HEK293T (cell line): ENCODE data around the gene P4HTM.

Source experiments
- CTCF ChIA-PET: fragments of 350-600 bp; formaldehyde crosslinking; extraction: SDS; loops from one replicate; lab custom pipeline; 2021; ENCODE audit warnings: antibody characterized with exemption, inconsistent platforms; lab: Yijun Ruan, JAX
- POLR2A ChIA-PET: fragments of 350-600 bp; formaldehyde crosslinking; extraction: SDS; loops from one replicate; lab custom pipeline; 2020; ENCODE audit warnings: antibody characterized with exemption, inconsistent platforms; lab: Yijun Ruan, JAX
- DNase-seq: peaks from one replicate; pipeline ENCODE4 v3.0.0; 2012; ENCODE audit warnings: mixed read lengths; ENCODE audit errors: extremely low spot score
- ARNT ChIP-seq: fragments of 450-650 bp; IDR thresholded peaks from 2 replicates; pipeline ENCODE4 v1.6.1; 2017; ENCODE audit warnings: mild to moderate bottlenecking
- BHLHE40 ChIP-seq: fragments of 450-650 bp; IDR thresholded peaks from 2 replicates; pipeline ENCODE4 v1.6.1; 2016; ENCODE audit warnings: mild to moderate bottlenecking, moderate library complexity, borderline replicate concordance
- CTBP1 ChIP-seq: fragments of 450-650 bp; IDR thresholded peaks from 2 replicates; pipeline ENCODE4 v1.6.1; 2016; ENCODE audit warnings: borderline replicate concordance
- ELF4 ChIP-seq: fragments of 450-650 bp; IDR thresholded peaks from 2 replicates; pipeline ENCODE4 v1.6.1; 2017; ENCODE audit warnings: antibody characterized with exemption
- FOXA1 ChIP-seq: fragments of 450-650 bp; IDR thresholded peaks from 2 replicates; pipeline ENCODE4 v1.6.1; 2016; ENCODE audit warnings: mild to moderate bottlenecking
- FOXK2 ChIP-seq: fragments of 450-650 bp; IDR thresholded peaks from 2 replicates; pipeline ENCODE4 v1.6.1; 2016; ENCODE audit warnings: mild to moderate bottlenecking
- FOXM1 ChIP-seq: fragments of 450-650 bp; IDR thresholded peaks from 2 replicates; pipeline ENCODE4 v1.6.1; 2017; ENCODE audit warnings: mild to moderate bottlenecking, borderline replicate concordance
- HDGF ChIP-seq: fragments of 450-650 bp; IDR thresholded peaks from 2 replicates; pipeline ENCODE4 v1.6.1; 2017; ENCODE audit warnings: antibody characterized with exemption, borderline replicate concordance
- L3MBTL2 ChIP-seq: fragments of 450-650 bp; conservative IDR thresholded peaks from 2 replicates; pipeline ENCODE4 v1.6.1; 2016; ENCODE audit warnings: mild to moderate bottlenecking
- LEF1 ChIP-seq: fragments of 450-650 bp; IDR thresholded peaks from 2 replicates; pipeline ENCODE4 v1.6.1; 2017; ENCODE audit warnings: mild to moderate bottlenecking, borderline replicate concordance
- NFRKB ChIP-seq: fragments of 450-650 bp; IDR thresholded peaks from 2 replicates; pipeline ENCODE4 v1.6.1; 2016; ENCODE audit warnings: mild to moderate bottlenecking, moderate library complexity
- SP1 ChIP-seq: fragments of 450-650 bp; IDR thresholded peaks from 2 replicates; pipeline ENCODE4 v1.6.1; 2017
- SUZ12 ChIP-seq: fragments of 450-650 bp; IDR thresholded peaks from 2 replicates; pipeline ENCODE4 v1.6.1; 2016; ENCODE audit warnings: mild to moderate bottlenecking
- TARDBP ChIP-seq: fragments of 450-650 bp; IDR thresholded peaks from 2 replicates; pipeline ENCODE4 v1.6.1; 2016
- ZNF384 ChIP-seq: fragments of 450-650 bp; IDR thresholded peaks from 2 replicates; pipeline ENCODE4 v1.6.1; 2016
- TF ChIP-seq, protein P1 (sequence below): fragments of 450-650 bp; IDR thresholded peaks from 2 replicates; pipeline ENCODE4 v1.6.1; 2016

The P4HTM gene

DNA sequence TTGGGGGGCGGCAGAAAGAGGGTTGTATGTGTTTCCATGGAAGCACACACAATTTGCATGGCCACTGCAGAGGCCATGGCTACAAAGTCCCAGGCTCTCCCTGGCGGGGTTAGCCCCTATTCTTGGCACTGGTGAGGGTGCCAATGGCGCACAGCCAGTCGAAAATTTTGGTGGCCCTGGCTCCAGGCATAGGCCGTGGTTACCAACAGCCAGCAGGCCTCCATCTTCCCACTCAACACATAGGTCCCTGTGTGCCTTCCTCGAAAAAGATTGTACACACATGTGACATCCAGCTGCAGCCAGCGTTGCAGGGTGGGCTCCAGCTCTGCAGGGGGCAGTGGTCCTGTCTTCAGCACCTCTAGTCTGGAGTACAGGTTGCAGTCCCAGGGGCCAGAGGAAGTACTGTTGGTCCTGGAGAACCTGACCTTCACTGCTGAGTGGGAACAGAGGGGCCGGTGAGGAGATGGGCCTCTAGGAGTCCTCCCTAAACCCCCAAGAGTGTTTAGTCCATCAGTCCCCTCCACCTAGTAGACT lies 7.1 kb downstream of the P4HTM start:
- ChIA-PET POLR2A (interaction anchor here (1.1 to 4.8 kb wide), 3 partner anchors 10 to 25 kb away, joined by 3 to 53 read pairs (median 6); partner anchors contain the start of genes NDUFAF3 and WDR6), CTCF (interaction anchor here (0.5 to 2.3 kb wide), 2 partner anchors 10 to 179 kb away, joined by 3 to 7 read pairs; partner anchors contain the start of gene WDR6)
- TF ChIP-seq SP1: no peak
- no peak for TF ChIP-seq HDGF
- no peak for TF ChIP-seq LEF1
- TF ChIP-seq FOXK2: no peak
- no peak for TF ChIP-seq ZNF384
- TF ChIP-seq ARNT: no peak
- TF ChIP-seq CTBP1: no peak
- TF ChIP-seq L3MBTL2: no peak
- no peak for TF ChIP-seq ELF4
- TF ChIP-seq NFRKB: no peak
- TF ChIP-seq BHLHE40: no peak
- TF ChIP-seq, protein P1, sequence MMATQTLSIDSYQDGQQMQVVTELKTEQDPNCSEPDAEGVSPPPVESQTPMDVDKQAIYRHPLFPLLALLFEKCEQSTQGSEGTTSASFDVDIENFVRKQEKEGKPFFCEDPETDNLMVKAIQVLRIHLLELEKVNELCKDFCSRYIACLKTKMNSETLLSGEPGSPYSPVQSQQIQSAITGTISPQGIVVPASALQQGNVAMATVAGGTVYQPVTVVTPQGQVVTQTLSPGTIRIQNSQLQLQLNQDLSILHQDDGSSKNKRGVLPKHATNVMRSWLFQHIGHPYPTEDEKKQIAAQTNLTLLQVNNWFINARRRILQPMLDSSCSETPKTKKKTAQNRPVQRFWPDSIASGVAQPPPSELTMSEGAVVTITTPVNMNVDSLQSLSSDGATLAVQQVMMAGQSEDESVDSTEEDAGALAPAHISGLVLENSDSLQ: no peak
- no peak for TF ChIP-seq FOXM1
- no peak for TF ChIP-seq SUZ12
- TF ChIP-seq TARDBP: no peak
- TF ChIP-seq FOXA1: no peak
- no peak for DNase-seq

DNA sequence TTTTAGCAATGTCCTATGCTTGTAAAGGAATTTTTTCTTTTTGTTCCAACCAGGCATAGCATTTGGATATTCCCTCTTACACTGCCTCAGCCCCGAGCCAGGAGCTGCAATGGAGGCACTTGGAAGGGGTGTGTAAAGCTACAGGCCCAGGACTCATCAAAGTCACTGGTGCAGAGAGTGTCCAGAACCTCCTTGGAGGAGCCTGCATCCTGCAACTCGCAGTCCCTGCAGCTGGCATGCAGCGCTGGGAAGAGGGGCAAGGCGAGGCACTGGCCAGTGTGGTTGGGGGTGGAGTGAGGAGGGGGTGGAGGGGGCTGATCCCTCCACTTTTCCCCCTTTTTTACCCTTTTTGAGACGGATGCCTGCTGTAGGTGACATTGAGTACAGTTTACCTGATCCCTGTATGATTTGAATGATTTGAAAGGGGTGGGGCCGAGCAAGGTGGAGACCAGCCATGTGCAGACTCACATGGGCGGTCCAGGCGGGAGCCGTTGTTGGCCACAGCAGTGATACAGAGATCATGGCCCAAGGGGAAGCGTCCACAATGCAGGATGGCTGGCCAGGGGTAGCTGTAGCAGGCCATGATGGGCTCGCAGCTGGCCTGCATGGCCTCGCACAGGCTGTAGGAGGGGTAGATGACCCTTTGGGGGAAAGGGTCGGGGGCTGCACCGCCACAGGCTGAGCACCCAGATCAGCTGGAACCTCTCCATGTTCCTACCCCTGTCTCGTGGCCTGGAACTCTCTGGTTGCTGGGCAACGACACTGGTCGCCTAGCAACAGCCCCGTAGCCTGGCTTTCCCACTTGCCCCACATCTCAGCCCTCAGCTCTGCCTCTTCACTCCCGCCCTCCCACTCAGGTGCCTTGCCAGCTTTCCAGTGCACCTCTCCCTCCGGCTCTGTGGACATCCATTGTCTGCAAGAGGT lies 7.9 kb downstream of the P4HTM start:
- TF ChIP-seq SP1: no peak
- no peak for TF ChIP-seq L3MBTL2
- TF ChIP-seq ELF4: no peak
- TF ChIP-seq CTBP1: no peak
- POLR2A ChIA-PET: interaction anchor here (1.0 to 4.8 kb wide), 3 partner anchors 9 to 24 kb away, joined by 3 to 53 read pairs (median 6); partner anchors contain the start of genes DALRD3, NDUFAF3 and WDR6
- CTCF ChIA-PET: interaction anchor here (0.9 to 2.3 kb wide), 2 partner anchors 9 to 10 kb away, joined by 3 to 7 read pairs; partner anchors contain the start of gene WDR6
- no peak for DNase-seq

DNA sequence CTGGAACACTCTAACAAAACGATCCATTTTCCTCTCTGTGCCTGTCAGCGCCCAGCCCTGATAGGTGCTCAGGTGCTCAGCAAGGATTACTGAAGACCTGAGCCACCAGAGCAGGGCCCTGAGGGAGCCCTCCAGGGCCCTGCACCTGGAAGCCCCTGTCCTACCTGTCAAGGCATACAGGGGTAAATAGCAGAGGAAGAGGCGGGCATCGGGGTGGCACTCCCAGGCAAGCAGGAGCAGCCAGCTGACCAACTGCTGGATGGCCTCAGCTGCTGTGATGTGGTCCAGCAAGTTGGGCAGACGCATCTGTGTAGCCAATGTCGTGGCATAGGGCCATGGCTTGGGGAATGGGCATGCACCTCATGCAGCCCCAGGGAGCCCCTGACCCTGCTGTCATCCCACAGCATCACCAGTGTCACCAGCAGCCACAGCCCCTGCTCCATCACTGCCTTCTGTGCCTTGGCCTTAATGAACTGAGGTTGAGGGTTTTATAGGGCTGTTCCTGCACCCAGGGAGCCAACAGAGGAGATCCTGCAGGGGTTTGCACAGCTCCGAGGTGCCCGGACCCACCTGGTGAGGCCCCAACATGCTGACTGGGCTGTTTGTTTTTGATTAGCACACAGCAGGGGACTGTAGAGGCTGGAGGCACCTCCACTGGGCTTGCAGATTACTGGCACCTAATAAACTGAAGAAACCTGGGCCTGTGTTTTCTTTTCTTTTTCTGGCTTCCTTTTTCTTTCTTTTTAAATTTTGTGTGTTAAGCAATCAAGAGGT lies 9.2 kb downstream of the P4HTM start:
- DNase-seq: no peak
- CTCF ChIA-PET: no interaction called here
- POLR2A ChIA-PET: interaction anchor here (4.8 kb wide), 1 partner anchor 8 kb away, joined by 53 read pairs; the partner anchor contains the start of gene WDR6
- TF ChIP-seq FOXA1 (no peak), TARDBP (no peak), ELF4 (no peak), SUZ12 (no peak), FOXM1 (no peak), LEF1 (no peak), SP1 (no peak), NFRKB (no peak), FOXK2 (no peak), L3MBTL2 (no peak), CTBP1 (no peak), ARNT (no peak), ZNF384 (no peak), BHLHE40 (no peak)
- TF ChIP-seq, protein P1: no peak

DNA sequence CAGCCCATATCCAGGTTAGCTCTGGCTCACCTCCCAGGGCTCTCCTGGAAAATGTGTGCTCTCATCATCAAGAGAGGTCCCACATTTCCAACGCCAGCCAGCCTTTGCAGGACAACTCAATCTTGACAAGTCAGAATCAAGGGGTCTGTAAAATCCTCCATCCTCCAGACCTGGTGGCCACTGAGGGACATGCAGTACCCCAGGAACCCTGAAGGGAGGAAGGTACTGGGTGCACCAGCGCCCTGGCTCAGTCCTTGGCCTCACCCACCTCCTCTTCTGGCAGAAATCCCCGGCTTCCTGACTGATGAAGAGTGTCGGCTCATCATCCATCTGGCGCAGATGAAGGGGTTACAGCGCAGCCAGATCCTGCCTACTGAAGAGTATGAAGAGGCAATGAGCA lies 11.1 kb downstream of the P4HTM start:
- TF ChIP-seq TARDBP (no peak), LEF1 (no peak), SUZ12 (no peak), HDGF (no peak), BHLHE40 (no peak), ARNT (no peak), FOXK2 (no peak)
- ChIA-PET POLR2A (no interaction called here), CTCF (no interaction called here)
- no peak for DNase-seq

DNA sequence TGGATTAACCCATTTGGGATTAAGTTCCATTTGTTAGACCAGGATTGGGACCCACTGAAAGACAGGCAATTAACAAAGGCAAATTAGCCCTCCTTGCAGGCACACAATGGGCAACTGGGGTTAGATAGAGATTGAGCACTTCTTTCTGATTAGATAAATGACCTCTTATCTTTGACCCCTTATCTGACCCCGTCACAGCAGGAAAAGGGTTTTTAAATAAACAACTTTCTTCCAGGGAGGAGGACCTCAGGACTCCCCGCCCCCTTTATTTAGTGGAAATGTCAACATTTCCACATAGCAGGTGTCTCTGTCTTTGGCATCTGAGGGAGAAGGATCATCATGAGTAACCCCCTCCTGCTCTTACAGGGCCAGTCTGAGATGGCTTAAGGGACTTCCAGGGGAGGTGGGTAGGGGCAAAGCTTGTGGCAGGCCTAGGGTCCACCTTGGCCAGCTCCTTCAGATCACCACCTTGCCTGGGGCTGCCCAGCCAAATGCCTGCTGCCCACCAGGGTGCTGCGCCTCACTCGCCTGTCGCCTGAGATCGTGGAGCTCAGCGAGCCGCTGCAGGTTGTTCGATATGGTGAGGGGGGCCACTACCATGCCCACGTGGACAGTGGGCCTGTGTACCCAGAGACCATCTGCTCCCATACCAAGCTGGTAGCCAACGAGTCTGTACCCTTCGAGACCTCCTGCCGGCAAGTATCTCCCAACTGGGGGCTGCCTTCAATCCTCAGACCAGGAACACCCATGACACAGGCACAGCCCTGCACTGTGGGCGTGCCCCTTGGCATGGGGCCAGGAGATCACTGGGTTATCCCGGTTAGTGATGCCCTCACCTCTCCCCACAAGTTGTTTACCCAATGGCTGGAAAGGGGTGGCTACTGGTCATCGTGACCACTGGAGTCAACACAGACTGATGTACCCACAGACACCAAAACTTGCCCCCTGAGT lies 14.6 kb downstream of the P4HTM start:
- TF ChIP-seq BHLHE40: no peak
- TF ChIP-seq SP1: no peak
- no peak for TF ChIP-seq FOXM1
- TF ChIP-seq HDGF: no peak
- TF ChIP-seq L3MBTL2: no peak
- no peak for TF ChIP-seq LEF1
- no peak for TF ChIP-seq FOXA1
- TF ChIP-seq ELF4: no peak
- TF ChIP-seq, protein P1: no peak
- no peak for TF ChIP-seq CTBP1
- TF ChIP-seq FOXK2: no peak
- TF ChIP-seq TARDBP: no peak
- no peak for TF ChIP-seq SUZ12
- no peak for TF ChIP-seq NFRKB
- TF ChIP-seq ARNT: no peak
- no peak for TF ChIP-seq ZNF384
- POLR2A ChIA-PET: interaction anchor here (4.0 to 6.7 kb wide), 2 partner anchors 7 to 15 kb away, joined by 53 to 204 read pairs; partner anchors contain the start of genes DALRD3 and NDUFAF3
- no peak for DNase-seq
- CTCF ChIA-PET: interaction anchor here (1.1 kb wide), 1 partner anchor 17 kb away, joined by 3 read pairs; the partner anchor contains the start of gene NDUFAF3
